Vagina (tissue), 2 donors: ENCODE data around the gene EPB41L5.

Experiments
- CTCF ChIP-seq, 3 experiments: fragments of 450-650 bp in 2 of 3; fragments of 200-600 bp in 1 of 3; sonication (generic) in 1 of 3; IDR thresholded peaks; one replicate each; pipeline ENCODE4 v1.5.1; 2017 to 2019; ENCODE audit warnings: antibody characterized with exemption in 3 of 3, mild to moderate bottlenecking in 2 of 3, moderate library complexity in 2 of 3
- POLR2A ChIP-seq, 2 donors: fragments of 450-650 bp; IDR thresholded peaks; one replicate each; pipeline ENCODE4 v1.6.1; 2017; ENCODE audit warnings: antibody characterized with exemption in 2 of 2, mild to moderate bottlenecking in 2 of 2, moderate library complexity in 2 of 2

GRCh38 chr2:120182019-120182560 lies 169.2 kb downstream of the EPB41L5 start:
- TF ChIP-seq CTCF (IDR thresholded peaks at IDR 0.05) (no peak), POLR2A (IDR thresholded peaks at IDR 0.05) (no peak)
